ENCODE data around the gene ARL4A. TPM values are rescaled to one million over a fixed set of nuclear protein-coding genes. Genes with fewer than 3 reads are reported as not detected.
A peak's percentile ranks its signal among the peaks of the same experiment; 100 is the strongest.
"Not testable (repeated sequence)": the region's sequence is repeated elsewhere in the genome, so short reads cannot be mapped to it uniquely, and the experiment has no call there.

The ARL4A gene
- total and polyA plus RNA-seq, 2 donors (not counting 3 experiments of a cell fraction or from before 2014, with no cell fraction given): 34.1 to 43.2 TPM

GRCh38 chr7:12690041-12690878, 2.8 kb downstream of the ARL4A start:
- no peak for TF ChIP-seq GATA2 (IDR thresholded peaks at IDR 0.05; ENCODE audit: insufficient read depth, insufficient read length, low read depth, low read length)
- no peak for TF ChIP-seq POLR2AphosphoS5 (IDR thresholded peaks at IDR 0.05; ENCODE audit: insufficient read depth, low read depth, low read length)
- no peak for TF ChIP-seq CTCF (IDR thresholded peaks at IDR 0.05; ENCODE audit: extremely low read depth in 1 of 2, insufficient read depth in 1 of 2, low read depth in 1 of 2, low read length in 2 of 2)
- TF ChIP-seq MYC (IDR thresholded peaks at IDR 0.05; ENCODE audit: low read depth, low read length): no peak
- TF ChIP-seq, protein P1, sequence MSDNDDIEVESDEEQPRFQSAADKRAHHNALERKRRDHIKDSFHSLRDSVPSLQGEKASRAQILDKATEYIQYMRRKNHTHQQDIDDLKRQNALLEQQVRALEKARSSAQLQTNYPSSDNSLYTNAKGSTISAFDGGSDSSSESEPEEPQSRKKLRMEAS (IDR thresholded peaks at IDR 0.05; ENCODE audit: insufficient read depth, insufficient read length): no peak
- TF ChIP-seq JUN (IDR thresholded peaks at IDR 0.05; ENCODE audit: borderline replicate concordance, insufficient read depth, insufficient read length, low read depth): no peak
- TF ChIP-seq POLR2A (IDR thresholded peaks at IDR 0.05; ENCODE audit: low read depth, low read length): no peak
- no peak for TF ChIP-seq EZH2 (IDR thresholded peaks at IDR 0.05; ENCODE audit: borderline replicate concordance, low read depth, low read length, severe bottlenecking)
- no peak for TF ChIP-seq FOS (IDR thresholded peaks at IDR 0.05; ENCODE audit: borderline replicate concordance, insufficient read depth, low read length)
- H3K4me3 ChIP-seq (replicated peaks in 1 of 3; ENCODE audit: insufficient read depth in 1 of 3, low read depth in 1 of 3, low read length in 3 of 3): peak overlapping the region; percentile 9 to 93 (median 85)
- FAIRE-seq (no peak), DNase-seq (ENCODE audit: low read depth, low spot score) (peak; percentile 44)
- peaks cover 18% of the 10 kb centered on the region for H3K4me1 ChIP-seq (ENCODE audit: control insufficient read depth, extremely low read depth, insufficient read depth, low read length)
- no peak overlapping the region for H2AFZ ChIP-seq (ENCODE audit: low read depth, low read length)
- H3K9me1 ChIP-seq (replicated peaks; ENCODE audit: control insufficient read depth, extremely low read depth, insufficient read depth, low read length): no peaks in the 10 kb centered on the region
- POLR2A ChIA-PET: interaction anchor here (0.7 to 3.0 kb wide), 4 partner anchors 38 to 529 kb away, joined by 4 to 10 read pairs (median 4); no protein-coding TSS in a partner anchor
- intact Hi-C loops (cut with micrococcal nuclease) (no loop called here), dilution Hi-C loops (cut with MboI; ENCODE audit: extremely low pct_ligation_motif_present, low sequenced_read_pairs) (no loop called here)
- peaks cover 44% of the 10 kb centered on the region for H3K79me2 ChIP-seq (ENCODE audit: control insufficient read depth, insufficient read depth, low read length)
- H3K4me2 ChIP-seq (ENCODE audit: insufficient read depth, low read length): peak overlapping the region; percentile 92
- no peaks in the 10 kb centered on the region for H3K36me3 ChIP-seq (ENCODE audit: control insufficient read depth in 2 of 2, extremely low read depth in 1 of 2, insufficient read depth in 2 of 2, low read length in 2 of 2)
- no TSS peak for BruUV-seq (replicated peaks)
- CTCF ChIA-PET: interaction anchor here (0.7 to 12.2 kb wide), 8 partner anchors 26 to 572 kb away, joined by 3 to 219 read pairs (median 4); no protein-coding TSS in a partner anchor
- no peak overlapping the region for H3K27ac ChIP-seq (ENCODE audit: insufficient read depth, low read depth, low read length)
- no peaks in the 10 kb centered on the region for H3K9me3 ChIP-seq (replicated peaks; ENCODE audit: control insufficient read depth, insufficient read depth, low read length)
- H3K9ac ChIP-seq (replicated peaks; ENCODE audit: extremely low read depth, insufficient read depth, low read length): peak overlapping the region; percentile 12
- peaks cover 4% of the 10 kb centered on the region for H4K20me1 ChIP-seq (replicated peaks; ENCODE audit: control insufficient read depth, extremely low read depth, insufficient read depth, low read length)
- H3K27me3 ChIP-seq (ENCODE audit: control insufficient read depth in 2 of 2, insufficient read depth in 2 of 2, low read length in 2 of 2): no peaks in the 10 kb centered on the region

DNA sequence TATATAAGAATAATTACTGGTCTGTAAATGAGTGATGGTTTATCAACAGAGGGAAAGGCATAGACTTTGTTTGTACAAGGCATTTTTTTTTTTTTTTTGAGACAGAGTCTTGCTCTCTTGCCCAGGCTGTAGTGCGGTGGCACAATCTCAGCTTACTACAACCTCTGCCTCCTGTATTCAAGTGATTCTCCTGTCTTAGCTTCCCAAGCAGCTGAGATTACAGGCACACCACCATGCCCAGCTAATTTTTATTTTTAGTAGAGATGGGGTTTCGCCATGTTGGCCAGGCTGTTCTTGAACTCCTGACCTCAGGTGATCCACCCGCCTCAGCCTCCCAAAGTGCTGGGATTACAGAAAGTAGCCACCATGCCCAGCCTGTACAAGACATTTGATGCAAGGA, 4.0 kb downstream of the ARL4A start:
- H3K27me3 ChIP-seq (ENCODE audit: control insufficient read depth in 2 of 2, insufficient read depth in 2 of 2, low read length in 2 of 2); H3K27ac ChIP-seq (ENCODE audit: insufficient read depth, low read depth, low read length); H3K9ac ChIP-seq (replicated peaks; ENCODE audit: extremely low read depth, insufficient read depth, low read length); BruUV-seq (replicated peaks); H3K9me3 ChIP-seq (replicated peaks; ENCODE audit: control insufficient read depth, insufficient read depth, low read length); dilution Hi-C loops (cut with MboI; ENCODE audit: extremely low pct_ligation_motif_present, low sequenced_read_pairs); H4K20me1 ChIP-seq (replicated peaks; ENCODE audit: control insufficient read depth, extremely low read depth, insufficient read depth, low read length); H3K4me2 ChIP-seq (ENCODE audit: insufficient read depth, low read length); FAIRE-seq; H3K36me3 ChIP-seq (ENCODE audit: control insufficient read depth in 2 of 2, extremely low read depth in 1 of 2, insufficient read depth in 2 of 2, low read length in 2 of 2); H2AFZ ChIP-seq (ENCODE audit: low read depth, low read length); intact Hi-C loops (cut with micrococcal nuclease); H3K9me1 ChIP-seq (replicated peaks; ENCODE audit: control insufficient read depth, extremely low read depth, insufficient read depth, low read length): not testable (repeated sequence)
- POLR2A ChIA-PET: interaction anchor here (3.0 kb wide), 1 partner anchor 37 kb away, joined by 10 read pairs; no protein-coding TSS in a partner anchor
- peaks cover 44% of the 10 kb centered on the region for H3K79me2 ChIP-seq (ENCODE audit: control insufficient read depth, insufficient read depth, low read length)
- CTCF ChIA-PET: interaction anchor here (0.6 to 12.2 kb wide), 3 partner anchors 34 to 425 kb away, joined by 3 to 219 read pairs (median 3); no protein-coding TSS in a partner anchor
- peak; percentile 17 for DNase-seq (ENCODE audit: low read depth, low spot score)
- H3K4me1 ChIP-seq (ENCODE audit: control insufficient read depth, extremely low read depth, insufficient read depth, low read length): peaks cover 18% of the 10 kb centered on the region
- H3K4me3 ChIP-seq (replicated peaks in 1 of 3; ENCODE audit: insufficient read depth in 1 of 3, low read depth in 1 of 3, low read length in 3 of 3): peak overlapping the region in 1 of 3 experiments; percentile 22
